ENCODE measurements around the gene RPS27L. TPM values are rescaled to one million over a fixed set of nuclear protein-coding genes. Genes with fewer than 3 reads are reported as not detected.
"Not testable (repeated sequence)": the region's sequence is repeated elsewhere in the genome, so short reads cannot be mapped to it uniquely, and the experiment has no call there.

The RPS27L gene
- total RNA-seq, 2 experiments from 2014 or later: 117 to 143 TPM

GRCh38 chr15:63114465-63114864 is 42.8 kb downstream of the RPS27L start:
- Mint-ChIP-seq H3K9me3 (ENCODE audit: low read depth) (peaks cover 3% of the 10 kb centered on the region), H3K4me1 (no peaks in the 10 kb centered on the region), H3K4me3 (no peak overlapping the region), H3K36me3 (ENCODE audit: low read depth) (no peaks in the 10 kb centered on the region), H3K27me3 (no peaks in the 10 kb centered on the region), H3K27ac (no peak overlapping the region)
- intact Hi-C loops (cut with DNase I, micrococcal nuclease): no loop called here
- no peak for ATAC-seq
- ChIA-PET CTCF (interaction anchor here (0.6 kb wide), 1 partner anchor 1951 kb away, joined by 4 read pairs; no protein-coding TSS in a partner anchor), POLR2A (no interaction called here)
- DNase-seq: no peak

- no peak for DNase-seq
- POLR2A ChIA-PET: no interaction called here
- no peak overlapping the region for H3K27ac Mint-ChIP-seq
- H3K27me3 Mint-ChIP-seq: no peaks in the 10 kb centered on the region
- CTCF ChIA-PET: no interaction called here
- intact Hi-C loops (cut with DNase I, micrococcal nuclease): no loop called here
- H3K36me3 Mint-ChIP-seq (ENCODE audit: low read depth): no peaks in the 10 kb centered on the region
- ATAC-seq: no peak
- no peaks in the 10 kb centered on the region for H3K9me3 Mint-ChIP-seq (ENCODE audit: low read depth)
- H3K4me3 Mint-ChIP-seq: no peak overlapping the region
- H3K4me1 Mint-ChIP-seq: no peaks in the 10 kb centered on the region
Observed at GRCh38 chr15:63112871-63113270, 44.4 kb downstream of the RPS27L start.

- intact Hi-C loops (cut with DNase I, micrococcal nuclease): no loop called here
- DNase-seq (no peak), ATAC-seq (no peak)
- no peaks in the 10 kb centered on the region for H3K27me3 Mint-ChIP-seq
- POLR2A ChIA-PET: no interaction called here
- H3K36me3 Mint-ChIP-seq (ENCODE audit: low read depth): no peaks in the 10 kb centered on the region
- no peaks in the 10 kb centered on the region for H3K4me1 Mint-ChIP-seq
- no peak overlapping the region for H3K27ac Mint-ChIP-seq
- no peaks in the 10 kb centered on the region for H3K9me3 Mint-ChIP-seq (ENCODE audit: low read depth)
- H3K4me3 Mint-ChIP-seq: no peak overlapping the region
- CTCF ChIA-PET: interaction anchor here (0.8 kb wide), 1 partner anchor 176 kb away, joined by 3 read pairs; no protein-coding TSS in a partner anchor
Observed at GRCh38 chr15:63111481-63111880, 45.8 kb downstream of the RPS27L start.

GRCh38 chr15:63110428-63111026 is 46.8 kb downstream of the RPS27L start:
- Mint-ChIP-seq H3K4me1 (no peaks in the 10 kb centered on the region), H3K27ac (no peak overlapping the region), H3K36me3 (ENCODE audit: low read depth) (no peaks in the 10 kb centered on the region), H3K27me3 (peaks cover 1% of the 10 kb centered on the region), H3K9me3 (ENCODE audit: low read depth) (no peaks in the 10 kb centered on the region), H3K4me3 (no peak overlapping the region)
- DNase-seq: no peak
- ATAC-seq: no peak
- POLR2A ChIA-PET: no interaction called here
- CTCF ChIA-PET: interaction anchor here (0.6 to 1.1 kb wide), 3 partner anchors 66 to 428 kb away, joined by 3 read pairs; no protein-coding TSS in a partner anchor
- intact Hi-C loops (cut with DNase I, micrococcal nuclease): no loop called here

- POLR2A ChIA-PET: interaction anchor here (0.7 kb wide), 1 partner anchor 119 kb away, joined by 5 read pairs; no protein-coding TSS in a partner anchor
- intact Hi-C loops (cut with DNase I, micrococcal nuclease): no loop called here
- Mint-ChIP-seq H3K27ac (no peak overlapping the region), H3K4me3 (no peak overlapping the region), H3K27me3 (peaks cover 5% of the 10 kb centered on the region), H3K9me3 (ENCODE audit: low read depth) (no peaks in the 10 kb centered on the region), H3K36me3 (ENCODE audit: low read depth) (no peaks in the 10 kb centered on the region), H3K4me1 (no peaks in the 10 kb centered on the region)
- CTCF ChIA-PET: interaction anchor here (0.6 to 1.1 kb wide), 3 partner anchors 57 to 312 kb away, joined by 3 to 4 read pairs (median 3); no protein-coding TSS in a partner anchor
- DNase-seq: no peak
- ATAC-seq: no peak
Observed at GRCh38 chr15:63109920-63110319, 47.4 kb downstream of the RPS27L start.

- no peaks in the 10 kb centered on the region for H3K9me3 Mint-ChIP-seq (ENCODE audit: low read depth)
- H3K4me3 Mint-ChIP-seq: no peak overlapping the region
- intact Hi-C loops (cut with DNase I, micrococcal nuclease): no loop called here
- CTCF ChIA-PET: interaction anchor here (0.6 to 1.1 kb wide), 3 partner anchors 57 to 311 kb away, joined by 3 to 4 read pairs (median 3); no protein-coding TSS in a partner anchor
- peaks cover 6% of the 10 kb centered on the region for H3K27me3 Mint-ChIP-seq
- H3K27ac Mint-ChIP-seq: no peak overlapping the region
- no peaks in the 10 kb centered on the region for H3K4me1 Mint-ChIP-seq
- no peak for DNase-seq
- POLR2A ChIA-PET: interaction anchor here (0.7 kb wide), 1 partner anchor 119 kb away, joined by 5 read pairs; no protein-coding TSS in a partner anchor
- no peaks in the 10 kb centered on the region for H3K36me3 Mint-ChIP-seq (ENCODE audit: low read depth)
- ATAC-seq: no peak
Observed at GRCh38 chr15:63109498-63109897, 47.8 kb downstream of the RPS27L start.

GRCh38 chr15:63107895-63108546 is 49.3 kb downstream of the RPS27L start:
- Mint-ChIP-seq H3K27ac (no peak overlapping the region), H3K4me1 (no peaks in the 10 kb centered on the region), H3K9me3 (ENCODE audit: low read depth) (no peaks in the 10 kb centered on the region), H3K27me3 (peaks cover 6% of the 10 kb centered on the region), H3K36me3 (ENCODE audit: low read depth) (no peaks in the 10 kb centered on the region), H3K4me3 (no peak overlapping the region)
- DNase-seq (no peak), ATAC-seq (no peak)
- CTCF ChIA-PET: interaction anchor here (0.7 kb wide), 1 partner anchor 19 kb away, joined by 3 read pairs; no protein-coding TSS in a partner anchor
- POLR2A ChIA-PET: no interaction called here
- intact Hi-C loops (cut with DNase I, micrococcal nuclease): no loop called here

GRCh38 chr15:63105354-63105753 is 51.9 kb downstream of the RPS27L start:
- H3K27ac Mint-ChIP-seq; intact Hi-C loops (cut with DNase I, micrococcal nuclease); H3K36me3 Mint-ChIP-seq (ENCODE audit: low read depth); POLR2A ChIA-PET; H3K4me3 Mint-ChIP-seq; ATAC-seq; H3K9me3 Mint-ChIP-seq (ENCODE audit: low read depth); H3K4me1 Mint-ChIP-seq; H3K27me3 Mint-ChIP-seq: not testable (repeated sequence)
- DNase-seq: peak; percentile 9
- CTCF ChIA-PET: interaction anchor here (0.6 kb wide), 1 partner anchor 28 kb away, joined by 3 read pairs; no protein-coding TSS in a partner anchor

- no peaks in the 10 kb centered on the region for H3K9me3 Mint-ChIP-seq (ENCODE audit: low read depth)
- no peak overlapping the region for H3K27ac Mint-ChIP-seq
- no peaks in the 10 kb centered on the region for H3K36me3 Mint-ChIP-seq (ENCODE audit: low read depth)
- ChIA-PET POLR2A (no interaction called here), CTCF (interaction anchor here (0.6 to 1.0 kb wide), 2 partner anchors 27 to 124 kb away, joined by 3 to 5 read pairs; no protein-coding TSS in a partner anchor)
- no peak for ATAC-seq
- peaks cover 6% of the 10 kb centered on the region for H3K27me3 Mint-ChIP-seq
- no peak overlapping the region for H3K4me3 Mint-ChIP-seq
- intact Hi-C loops (cut with DNase I, micrococcal nuclease): no loop called here
- DNase-seq: no peak
- H3K4me1 Mint-ChIP-seq: no peaks in the 10 kb centered on the region
Observed at GRCh38 chr15:63104727-63105126, 52.5 kb downstream of the RPS27L start.

GRCh38 chr15:63103416-63103815 is 53.9 kb downstream of the RPS27L start:
- Mint-ChIP-seq H3K9me3 (ENCODE audit: low read depth) (no peaks in the 10 kb centered on the region), H3K36me3 (ENCODE audit: low read depth) (no peaks in the 10 kb centered on the region), H3K4me3 (no peak overlapping the region), H3K27me3 (peaks cover 6% of the 10 kb centered on the region), H3K27ac (no peak overlapping the region), H3K4me1 (no peaks in the 10 kb centered on the region)
- POLR2A ChIA-PET: no interaction called here
- CTCF ChIA-PET: interaction anchor here (1.0 kb wide), 1 partner anchor 126 kb away, joined by 5 read pairs; no protein-coding TSS in a partner anchor
- DNase-seq (no peak), ATAC-seq (no peak)
- intact Hi-C loops (cut with DNase I, micrococcal nuclease): no loop called here

- H3K36me3 Mint-ChIP-seq (ENCODE audit: low read depth); H3K4me3 Mint-ChIP-seq; H3K27ac Mint-ChIP-seq; H3K4me1 Mint-ChIP-seq; POLR2A ChIA-PET; ATAC-seq; CTCF ChIA-PET; H3K27me3 Mint-ChIP-seq; H3K9me3 Mint-ChIP-seq (ENCODE audit: low read depth); DNase-seq: not testable (repeated sequence)
- intact Hi-C loops (cut with DNase I, micrococcal nuclease): loop anchor here in 1 of 2 experiments (10.0 kb wide), 1 partner anchor 255 kb away; no protein-coding TSS in a partner anchor
Observed at GRCh38 chr15:63099581-63099980, 57.7 kb downstream of the RPS27L start.

- intact Hi-C loops (cut with DNase I, micrococcal nuclease): loop anchor here in 1 of 2 experiments (10.0 kb wide), 1 partner anchor 254 kb away; no protein-coding TSS in a partner anchor
- H3K9me3 Mint-ChIP-seq (ENCODE audit: low read depth); POLR2A ChIA-PET; H3K36me3 Mint-ChIP-seq (ENCODE audit: low read depth); H3K27me3 Mint-ChIP-seq; ATAC-seq; CTCF ChIA-PET; DNase-seq; H3K4me1 Mint-ChIP-seq; H3K27ac Mint-ChIP-seq; H3K4me3 Mint-ChIP-seq: not testable (repeated sequence)
Observed at GRCh38 chr15:63098901-63099300, 58.4 kb downstream of the RPS27L start.

Measured in activated CD4-positive, alpha-beta T cell treated with anti-CD3 and anti-CD28 coated beads for 36 hours (primary cell).